GM12891 (cell line): Measurements from ENCODE around the gene MYH6.

Experiments used
- POLR2A ChIP-seq: IDR thresholded peaks from 2 replicates; pipeline ENCODE4 v1.6.1; 2011; ENCODE audit warnings: low read depth, low read length, control low read depth
- POLR2AphosphoS5 ChIP-seq: IDR thresholded peaks from 2 replicates; pipeline ENCODE4 v1.6.1; 2011; ENCODE audit warnings: low read depth, low read length, control low read depth
- SPI1 ChIP-seq: IDR thresholded peaks from 2 replicates; pipeline ENCODE4 v1.6.1; 2011; ENCODE audit warnings: low read depth, low read length, control low read depth
- TAF1 ChIP-seq: IDR thresholded peaks from 2 replicates; pipeline ENCODE4 v1.6.1; 2011; ENCODE audit warnings: low read depth, low read length, control low read depth

DNA sequence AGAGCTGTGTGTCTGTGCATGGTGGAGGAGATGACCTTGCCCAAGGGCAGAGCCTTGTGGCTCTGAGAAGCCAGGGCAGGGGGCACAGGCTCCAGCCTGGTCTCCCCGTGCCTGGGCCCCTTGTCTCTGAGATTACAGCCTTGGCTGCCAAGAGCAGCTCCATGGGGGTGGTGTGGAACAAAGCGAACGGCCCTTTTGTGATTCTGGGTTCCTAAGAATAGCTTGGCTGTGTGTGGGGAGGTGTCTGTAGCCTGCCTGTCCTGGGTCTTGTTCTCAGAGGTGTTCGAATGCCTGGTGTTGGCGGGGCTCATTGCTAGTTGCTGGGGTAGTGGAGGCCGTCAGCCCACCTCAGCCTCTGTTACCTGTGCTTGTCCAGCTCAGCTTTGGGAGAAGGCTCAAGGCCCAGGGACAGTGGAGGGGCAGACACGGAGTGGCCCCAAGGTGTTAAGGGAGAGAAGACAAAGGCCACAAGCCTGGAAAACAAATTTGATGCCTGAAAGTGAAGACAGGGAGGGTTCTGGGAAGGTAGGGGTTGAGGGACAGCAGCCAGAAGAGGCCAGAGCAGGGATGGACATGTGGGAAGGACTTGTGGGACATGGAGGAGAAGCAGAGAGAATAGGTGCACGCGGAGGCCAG, 34.8 kb upstream of the MYH6 start:
- no peak for TF ChIP-seq POLR2A
- no peak for TF ChIP-seq POLR2AphosphoS5
- no peak for TF ChIP-seq SPI1
- TF ChIP-seq TAF1: no peak
